GM18526 (cell line): ENCODE data around the gene ENTPD3.

Source experiments
- POLR2A ChIP-seq: IDR thresholded peaks from 3 replicates; pipeline ENCODE4 v1.6.1; 2011; ENCODE audit not compliant: insufficient read length; ENCODE audit errors: extremely low read depth

The ENTPD3 gene

DNA sequence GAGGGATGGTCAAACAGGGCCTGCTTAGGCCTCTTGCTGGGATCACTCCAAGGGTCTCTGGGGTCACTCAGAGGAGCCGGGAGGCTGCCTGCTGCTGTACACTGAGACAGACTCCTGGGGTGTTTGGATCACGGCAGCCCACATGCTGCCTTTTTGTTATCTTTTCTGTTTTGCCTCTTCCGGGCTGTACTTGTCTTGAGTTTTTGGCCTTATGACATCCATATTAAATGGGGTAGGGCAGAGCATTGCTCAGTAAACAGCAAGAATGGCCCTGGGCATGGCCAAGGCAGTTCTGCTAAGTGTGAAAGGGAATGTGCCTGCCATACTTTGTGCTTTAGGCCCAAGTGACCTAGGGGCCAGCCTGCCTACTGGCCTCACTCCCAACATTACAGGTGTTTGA lies 771 bp upstream of the ENTPD3 start:
- no peak for TF ChIP-seq POLR2A

GRCh38 chr3:40387895-40388254 lies 891 bp downstream of the ENTPD3 start:
- TF ChIP-seq POLR2A = no peak

- TF ChIP-seq POLR2A = no peak
Observed at GRCh38 chr3:40396406-40396805, 9.4 kb downstream of the ENTPD3 start.

GRCh38 chr3:40397129-40397528 lies 10.1 kb downstream of the ENTPD3 start:
- no peak for TF ChIP-seq POLR2A

- TF ChIP-seq POLR2A = no peak
Observed at GRCh38 chr3:40397912-40398311, 10.9 kb downstream of the ENTPD3 start.

DNA sequence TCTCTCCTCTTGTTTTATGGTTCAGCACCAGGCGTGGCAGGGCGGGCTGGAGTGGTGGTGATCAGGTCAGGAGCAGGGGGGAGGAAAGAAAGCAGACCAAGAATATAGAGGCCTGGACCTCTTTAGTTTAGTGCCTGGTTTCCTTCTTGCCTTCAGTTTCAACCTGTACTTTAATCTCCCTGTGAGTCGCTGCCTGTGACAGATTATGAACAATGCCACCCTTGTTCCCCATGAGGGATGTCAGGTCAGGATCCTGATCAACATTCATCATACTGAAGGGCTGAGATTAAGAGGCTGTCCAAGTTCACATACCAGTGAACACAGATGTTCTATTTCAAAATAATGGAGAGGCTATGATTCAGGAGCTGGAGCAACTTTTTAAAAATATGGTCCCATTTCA lies 11.4 kb downstream of the ENTPD3 start:
- no peak for TF ChIP-seq POLR2A

- no peak for TF ChIP-seq POLR2A
Observed at GRCh38 chr3:40404591-40405198, 17.7 kb downstream of the ENTPD3 start.

GRCh38 chr3:40407007-40407406 lies 20.0 kb downstream of the ENTPD3 start:
- no peak for TF ChIP-seq POLR2A

GRCh38 chr3:40407611-40408010 lies 20.6 kb downstream of the ENTPD3 start:
- TF ChIP-seq POLR2A = no peak

GRCh38 chr3:40414270-40414669 lies 27.3 kb downstream of the ENTPD3 start:
- TF ChIP-seq POLR2A = no peak

GRCh38 chr3:40417845-40418543 lies 31.0 kb downstream of the ENTPD3 start:
- TF ChIP-seq POLR2A = no peak

DNA sequence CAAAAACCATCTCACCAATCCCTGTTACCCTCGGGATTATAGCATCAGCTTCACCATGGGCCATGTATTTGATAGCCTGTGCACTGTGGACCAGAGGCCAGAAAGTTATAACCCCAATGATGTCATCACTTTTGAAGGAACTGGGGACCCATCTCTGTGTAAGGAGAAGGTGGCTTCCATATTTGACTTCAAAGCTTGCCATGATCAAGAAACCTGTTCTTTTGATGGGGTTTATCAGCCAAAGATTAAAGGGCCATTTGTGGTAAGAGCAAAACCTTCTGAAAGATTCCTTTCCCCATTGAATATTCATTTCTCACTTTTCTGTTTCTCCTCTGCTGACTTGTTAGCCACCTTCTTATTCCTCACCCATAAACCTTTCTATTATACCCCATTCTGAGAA lies 35.9 kb downstream of the ENTPD3 start:
- TF ChIP-seq POLR2A = no peak

DNA sequence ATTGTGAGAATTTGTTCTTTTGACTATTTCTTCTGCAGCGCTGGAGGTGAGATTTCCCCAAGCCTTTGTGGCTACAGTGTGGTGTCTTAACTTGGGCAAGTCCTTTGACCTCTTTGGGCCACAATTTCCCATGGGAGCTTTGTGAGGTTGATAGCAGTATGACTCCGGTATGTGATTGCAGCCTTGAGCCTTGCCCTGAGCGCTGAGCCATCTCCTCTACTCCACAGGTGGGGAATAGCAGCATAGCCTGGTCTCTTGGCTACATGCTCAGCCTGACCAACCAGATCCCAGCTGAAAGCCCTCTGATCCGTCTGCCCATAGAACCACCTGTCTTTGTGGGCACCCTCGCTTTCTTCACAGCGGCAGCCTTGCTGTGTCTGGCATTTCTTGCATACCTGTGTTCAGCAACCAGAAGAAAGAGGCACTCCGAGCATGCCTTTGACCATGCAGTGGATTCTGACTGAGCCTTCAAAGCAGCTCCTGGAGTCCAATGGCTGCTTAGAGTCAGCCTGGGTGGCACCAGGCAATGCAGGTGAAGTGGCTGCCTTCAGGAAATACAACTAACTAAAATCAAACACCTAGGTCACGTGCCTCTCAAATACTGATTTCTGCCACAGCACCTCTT lies 40.2 kb downstream of the ENTPD3 start:
- TF ChIP-seq POLR2A = no peak

- TF ChIP-seq POLR2A = no peak
Observed at GRCh38 chr3:40432793-40433192, 45.8 kb downstream of the ENTPD3 start.

GRCh38 chr3:40437889-40438288 lies 50.9 kb downstream of the ENTPD3 start:
- no peak for TF ChIP-seq POLR2A

GRCh38 chr3:40445062-40445461 lies 58.1 kb downstream of the ENTPD3 start:
- TF ChIP-seq POLR2A = no peak

- no peak for TF ChIP-seq POLR2A
Observed at GRCh38 chr3:40445880-40446279, 58.9 kb downstream of the ENTPD3 start.
